GM23338 (cell line): ENCODE measurements around the gene WIPF3. TPM values are rescaled to one million over a fixed set of nuclear protein-coding genes. Genes with fewer than 3 reads are reported as not detected.

Experiments used
- ATAC-seq: fragments of 200-7000 bp; cut with Tn5 transposase; 3 replicates; pipeline ENCODE4 v1.9.1; 2020
- DNase-seq: peaks from one replicate; pipeline ENCODE4 v3.0.0-alpha.2; 2015; ENCODE audit warnings: low spot score
- H2AFZ ChIP-seq: fragments of 200-600 bp; sonication (generic); 2 replicates; pipeline ENCODE4 v1.8.0; 2016; ENCODE audit warnings: antibody characterized with exemption, mild to moderate bottlenecking, moderate library complexity
- H3F3A ChIP-seq: fragments of 200-600 bp; sonication (generic); replicated peaks from 2 replicates; pipeline ENCODE4 v1.8.0; 2017; ENCODE audit warnings: antibody characterized with exemption, mixed run types, low read depth
- H3K27ac ChIP-seq: fragments of 200-600 bp; sonication (generic); 2 replicates; pipeline ENCODE4 v1.6.1; 2016; ENCODE audit warnings: low read depth
- H3K27me3 ChIP-seq: fragments of 200-600 bp; sonication (generic); 2 replicates; pipeline ENCODE4 v1.8.0; 2016; ENCODE audit warnings: mild to moderate bottlenecking, mixed run types, moderate library complexity; ENCODE audit not compliant: insufficient read depth
- H3K36me3 ChIP-seq: fragments of 200-600 bp; sonication (generic); 2 replicates; pipeline ENCODE4 v1.8.0; 2016; ENCODE audit warnings: mild to moderate bottlenecking; ENCODE audit not compliant: insufficient read depth
- H3K4me1 ChIP-seq: fragments of 200-600 bp; sonication (generic); 2 replicates; pipeline ENCODE4 v1.8.0; 2016; ENCODE audit warnings: mild to moderate bottlenecking, moderate library complexity; ENCODE audit not compliant: insufficient read depth
- H3K4me2 ChIP-seq: fragments of 200-600 bp; sonication (generic); 2 replicates; pipeline ENCODE4 v1.7.1; 2017; ENCODE audit warnings: mixed run types
- H3K4me3 ChIP-seq: fragments of 200-600 bp; sonication (generic); 2 replicates; pipeline ENCODE4 v1.6.1; 2016; ENCODE audit warnings: mixed run types
- H3K79me2 ChIP-seq: fragments of 200-600 bp; sonication (generic); replicated peaks from 2 replicates; pipeline ENCODE4 v1.8.0; 2017; ENCODE audit warnings: mild to moderate bottlenecking; ENCODE audit not compliant: insufficient read depth
- H3K9me2 ChIP-seq: fragments of 200-600 bp; sonication (generic); 2 replicates; pipeline ENCODE4 v1.8.0; 2017; ENCODE audit not compliant: insufficient read depth
- H4K20me1 ChIP-seq: fragments of 200-600 bp; sonication (generic); replicated peaks from 2 replicates; pipeline ENCODE4 v1.8.0; 2017; ENCODE audit warnings: mild to moderate bottlenecking; ENCODE audit not compliant: insufficient read depth
- H3K27ac Mint-ChIP-seq: 2 replicates; pipeline ENCODE4 v1.8.0; 2020; ENCODE audit warnings: inconsistent platforms, mild to moderate bottlenecking, moderate library complexity, mixed read lengths
- H3K27me3 Mint-ChIP-seq: 3 replicates; pipeline ENCODE4 v1.8.0; 2022; ENCODE audit warnings: low read depth, mild to moderate bottlenecking, moderate library complexity, mixed read lengths, inconsistent platforms; ENCODE audit not compliant: insufficient read depth, poor library complexity
- H3K36me3 Mint-ChIP-seq: 3 replicates; pipeline ENCODE4 v1.8.0; 2021; ENCODE audit warnings: low read depth, mild to moderate bottlenecking, inconsistent platforms, moderate library complexity, mixed read lengths
- H3K4me1 Mint-ChIP-seq: 3 replicates; pipeline ENCODE4 v1.8.0; 2020; ENCODE audit warnings: mild to moderate bottlenecking, inconsistent platforms, mixed read lengths
- H3K4me3 Mint-ChIP-seq: 3 replicates; pipeline ENCODE4 v1.8.0; 2021; ENCODE audit warnings: moderate library complexity, mild to moderate bottlenecking, inconsistent platforms, mixed read lengths
- H3K9me3 Mint-ChIP-seq: 3 replicates; pipeline ENCODE4 v1.8.0; 2020; ENCODE audit warnings: moderate library complexity, mild to moderate bottlenecking, inconsistent platforms, mixed read lengths
- CREB1 ChIP-seq: fragments of 250-450 bp; sonication (Bioruptor Pico); IDR thresholded peaks from 2 replicates; pipeline ENCODE4 v1.5.0; 2020; ENCODE audit warnings: low read depth, mild to moderate bottlenecking, moderate library complexity
- NANOG ChIP-seq: IDR thresholded peaks from 2 replicates; pipeline ENCODE4 v1.6.1; 2016; ENCODE audit warnings: antibody characterized with exemption, borderline replicate concordance
- POLR2AphosphoS5 ChIP-seq: IDR thresholded peaks from 2 replicates; pipeline ENCODE4 v1.6.1; 2016; ENCODE audit warnings: antibody characterized with exemption, low read depth
- STAT1 ChIP-seq: IDR thresholded peaks from one replicate; pipeline ENCODE4 v1.6.1; 2016; ENCODE audit warnings: antibody characterized with exemption; ENCODE audit not compliant: unreplicated experiment
- ZNF114 ChIP-seq: fragments of 250-450 bp; sonication (Bioruptor Pico); IDR thresholded peaks from 2 replicates; pipeline ENCODE4 v1.5.0; 2020; ENCODE audit warnings: mild to moderate bottlenecking, moderate library complexity
- ZNF331 ChIP-seq: fragments of 250-450 bp; sonication (Bioruptor Pico); IDR thresholded peaks from 2 replicates; pipeline ENCODE4 v1.5.0; 2020; ENCODE audit warnings: low read depth, mild to moderate bottlenecking, moderate library complexity
- polyA plus RNA-seq: library from polyadenylated mRNA; unstranded; fragments of >200 nt; fragmentation: Nextera tagmentation; extraction: Ambion mirVana; gene quantifications from 2 replicates; pipeline ENCODE4 v1.2.1, GENCODE V29; 2016
- total RNA-seq: library from RNA; depleted of rRNA; stranded (reverse); fragments of >200 nt; shearing (Covaris generic); gene quantifications from 2 replicates; pipeline ENCODE4 v1.2.3, GENCODE V29; 2014
- TF ChIP-seq, protein P1 (sequence below): fragments of 250-450 bp; sonication (Bioruptor Pico); IDR thresholded peaks from 2 replicates; pipeline ENCODE4 v1.5.0; 2020; ENCODE audit warnings: mild to moderate bottlenecking, moderate library complexity
- TF ChIP-seq, protein P2 (sequence below): IDR thresholded peaks from one replicate; pipeline ENCODE4 v1.6.1; 2018; ENCODE audit warnings: antibody characterized with exemption; ENCODE audit not compliant: unreplicated experiment
- TF ChIP-seq, protein P3 (sequence below): IDR thresholded peaks from 2 replicates; pipeline ENCODE4 v1.6.1; 2016; ENCODE audit warnings: antibody characterized with exemption
- TF ChIP-seq, protein P4 (sequence below), 2 experiments: fragments of 200-600 bp in 1 of 2; sonication (generic) in 1 of 2; conservative IDR thresholded peaks; 2 replicates each; pipeline versions ENCODE4 v1.5.1 to v1.6.1; 2016 to 2017; ENCODE audit warnings: antibody characterized with exemption in 2 of 2, low read depth in 2 of 2, mild to moderate bottlenecking in 2 of 2, moderate library complexity in 1 of 2

Gene WIPF3
- total and polyA plus RNA-seq, 2 experiments from 2014 or later: 5.7 to 11.4 TPM

DNA sequence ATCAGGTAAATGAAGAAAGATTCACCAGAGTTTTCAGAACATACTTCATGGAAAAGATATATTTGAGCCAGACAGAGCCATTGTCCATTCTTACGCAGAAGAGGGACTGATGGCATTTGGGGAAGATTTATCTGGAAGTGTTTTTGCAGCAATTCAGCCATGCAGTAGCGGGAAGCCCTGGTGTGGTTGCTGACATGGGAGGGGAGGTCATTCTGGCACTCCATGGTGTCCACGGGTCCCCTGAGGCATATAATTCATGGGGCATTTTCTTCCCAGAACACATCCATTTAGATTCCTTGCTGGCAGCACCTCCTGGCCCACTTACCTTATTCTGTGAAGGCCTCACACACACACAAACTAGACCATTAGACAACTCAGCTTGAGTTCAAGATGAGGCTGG is 55.6 kb downstream of the WIPF3 start (continued):
- TF ChIP-seq, protein P1, sequence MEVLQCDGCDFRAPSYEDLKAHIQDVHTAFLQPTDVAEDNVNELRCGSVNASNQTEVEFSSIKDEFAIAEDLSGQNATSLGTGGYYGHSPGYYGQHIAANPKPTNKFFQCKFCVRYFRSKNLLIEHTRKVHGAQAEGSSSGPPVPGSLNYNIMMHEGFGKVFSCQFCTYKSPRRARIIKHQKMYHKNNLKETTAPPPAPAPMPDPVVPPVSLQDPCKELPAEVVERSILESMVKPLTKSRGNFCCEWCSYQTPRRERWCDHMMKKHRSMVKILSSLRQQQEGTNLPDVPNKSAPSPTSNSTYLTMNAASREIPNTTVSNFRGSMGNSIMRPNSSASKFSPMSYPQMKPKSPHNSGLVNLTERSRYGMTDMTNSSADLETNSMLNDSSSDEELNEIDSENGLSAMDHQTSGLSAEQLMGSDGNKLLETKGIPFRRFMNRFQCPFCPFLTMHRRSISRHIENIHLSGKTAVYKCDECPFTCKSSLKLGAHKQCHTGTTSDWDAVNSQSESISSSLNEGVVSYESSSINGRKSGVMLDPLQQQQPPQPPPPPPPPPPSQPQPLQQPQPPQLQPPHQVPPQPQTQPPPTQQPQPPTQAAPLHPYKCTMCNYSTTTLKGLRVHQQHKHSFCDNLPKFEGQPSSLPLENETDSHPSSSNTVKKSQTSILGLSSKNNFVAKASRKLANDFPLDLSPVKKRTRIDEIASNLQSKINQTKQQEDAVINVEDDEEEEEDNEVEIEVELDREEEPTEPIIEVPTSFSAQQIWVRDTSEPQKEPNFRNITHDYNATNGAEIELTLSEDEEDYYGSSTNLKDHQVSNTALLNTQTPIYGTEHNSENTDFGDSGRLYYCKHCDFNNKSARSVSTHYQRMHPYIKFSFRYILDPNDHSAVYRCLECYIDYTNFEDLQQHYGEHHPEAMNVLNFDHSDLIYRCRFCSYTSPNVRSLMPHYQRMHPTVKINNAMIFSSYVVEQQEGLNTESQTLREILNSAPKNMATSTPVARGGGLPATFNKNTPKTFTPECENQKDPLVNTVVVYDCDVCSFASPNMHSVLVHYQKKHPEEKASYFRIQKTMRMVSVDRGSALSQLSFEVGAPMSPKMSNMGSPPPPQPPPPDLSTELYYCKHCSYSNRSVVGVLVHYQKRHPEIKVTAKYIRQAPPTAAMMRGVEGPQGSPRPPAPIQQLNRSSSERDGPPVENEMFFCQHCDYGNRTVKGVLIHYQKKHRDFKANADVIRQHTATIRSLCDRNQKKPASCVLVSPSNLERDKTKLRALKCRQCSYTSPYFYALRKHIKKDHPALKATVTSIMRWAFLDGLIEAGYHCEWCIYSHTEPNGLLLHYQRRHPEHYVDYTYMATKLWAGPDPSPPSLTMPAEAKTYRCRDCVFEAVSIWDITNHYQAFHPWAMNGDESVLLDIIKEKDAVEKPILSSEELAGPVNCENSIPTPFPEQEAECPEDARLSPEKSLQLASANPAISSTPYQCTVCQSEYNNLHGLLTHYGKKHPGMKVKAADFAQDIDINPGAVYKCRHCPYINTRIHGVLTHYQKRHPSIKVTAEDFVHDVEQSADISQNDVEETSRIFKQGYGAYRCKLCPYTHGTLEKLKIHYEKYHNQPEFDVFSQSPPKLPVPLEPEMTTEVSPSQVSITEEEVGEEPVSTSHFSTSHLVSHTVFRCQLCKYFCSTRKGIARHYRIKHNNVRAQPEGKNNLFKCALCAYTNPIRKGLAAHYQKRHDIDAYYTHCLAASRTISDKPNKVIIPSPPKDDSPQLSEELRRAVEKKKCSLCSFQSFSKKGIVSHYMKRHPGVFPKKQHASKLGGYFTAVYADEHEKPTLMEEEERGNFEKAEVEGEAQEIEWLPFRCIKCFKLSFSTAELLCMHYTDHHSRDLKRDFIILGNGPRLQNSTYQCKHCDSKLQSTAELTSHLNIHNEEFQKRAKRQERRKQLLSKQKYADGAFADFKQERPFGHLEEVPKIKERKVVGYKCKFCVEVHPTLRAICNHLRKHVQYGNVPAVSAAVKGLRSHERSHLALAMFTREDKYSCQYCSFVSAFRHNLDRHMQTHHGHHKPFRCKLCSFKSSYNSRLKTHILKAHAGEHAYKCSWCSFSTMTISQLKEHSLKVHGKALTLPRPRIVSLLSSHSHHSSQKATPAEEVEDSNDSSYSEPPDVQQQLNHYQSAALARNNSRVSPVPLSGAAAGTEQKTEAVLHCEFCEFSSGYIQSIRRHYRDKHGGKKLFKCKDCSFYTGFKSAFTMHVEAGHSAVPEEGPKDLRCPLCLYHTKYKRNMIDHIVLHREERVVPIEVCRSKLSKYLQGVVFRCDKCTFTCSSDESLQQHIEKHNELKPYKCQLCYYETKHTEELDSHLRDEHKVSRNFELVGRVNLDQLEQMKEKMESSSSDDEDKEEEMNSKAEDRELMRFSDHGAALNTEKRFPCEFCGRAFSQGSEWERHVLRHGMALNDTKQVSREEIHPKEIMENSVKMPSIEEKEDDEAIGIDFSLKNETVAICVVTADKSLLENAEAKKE (CRISPR knock-in tag): no peak
- no peak for TF ChIP-seq STAT1
- TF ChIP-seq ZNF114: no peak
- TF ChIP-seq ZNF331 (CRISPR knock-in tag): no peak
- TF ChIP-seq POLR2AphosphoS5: no peak
- no peak for TF ChIP-seq CREB1

GRCh38 chr7:29864656-29865055 is 58.3 kb downstream of the WIPF3 start:
- Histone ChIP-seq H3K79me2 (no peaks in the 10 kb centered on the region), H4K20me1 (no peaks in the 10 kb centered on the region), H3K9me2 (no peaks in the 10 kb centered on the region; the same call in 1 of the 2 replicates), H3K27me3 (no peaks in the 10 kb centered on the region), H3K36me3 (no peaks in the 10 kb centered on the region), H3F3A (no peaks in the 10 kb centered on the region), H3K27ac (no peak overlapping the region), H2AFZ (no peak overlapping the region), H3K4me3 (no peak overlapping the region), H3K4me2 (no peak overlapping the region), H3K4me1 (0 out of 2 replicates have a peak, but pooled peaks cover 8% of the 10 kb centered on the region)
- no peak overlapping the region for H3K27ac Mint-ChIP-seq
- DNase-seq: no peak
- no peaks in the 10 kb centered on the region for H3K36me3 Mint-ChIP-seq
- TF ChIP-seq, protein P2, sequence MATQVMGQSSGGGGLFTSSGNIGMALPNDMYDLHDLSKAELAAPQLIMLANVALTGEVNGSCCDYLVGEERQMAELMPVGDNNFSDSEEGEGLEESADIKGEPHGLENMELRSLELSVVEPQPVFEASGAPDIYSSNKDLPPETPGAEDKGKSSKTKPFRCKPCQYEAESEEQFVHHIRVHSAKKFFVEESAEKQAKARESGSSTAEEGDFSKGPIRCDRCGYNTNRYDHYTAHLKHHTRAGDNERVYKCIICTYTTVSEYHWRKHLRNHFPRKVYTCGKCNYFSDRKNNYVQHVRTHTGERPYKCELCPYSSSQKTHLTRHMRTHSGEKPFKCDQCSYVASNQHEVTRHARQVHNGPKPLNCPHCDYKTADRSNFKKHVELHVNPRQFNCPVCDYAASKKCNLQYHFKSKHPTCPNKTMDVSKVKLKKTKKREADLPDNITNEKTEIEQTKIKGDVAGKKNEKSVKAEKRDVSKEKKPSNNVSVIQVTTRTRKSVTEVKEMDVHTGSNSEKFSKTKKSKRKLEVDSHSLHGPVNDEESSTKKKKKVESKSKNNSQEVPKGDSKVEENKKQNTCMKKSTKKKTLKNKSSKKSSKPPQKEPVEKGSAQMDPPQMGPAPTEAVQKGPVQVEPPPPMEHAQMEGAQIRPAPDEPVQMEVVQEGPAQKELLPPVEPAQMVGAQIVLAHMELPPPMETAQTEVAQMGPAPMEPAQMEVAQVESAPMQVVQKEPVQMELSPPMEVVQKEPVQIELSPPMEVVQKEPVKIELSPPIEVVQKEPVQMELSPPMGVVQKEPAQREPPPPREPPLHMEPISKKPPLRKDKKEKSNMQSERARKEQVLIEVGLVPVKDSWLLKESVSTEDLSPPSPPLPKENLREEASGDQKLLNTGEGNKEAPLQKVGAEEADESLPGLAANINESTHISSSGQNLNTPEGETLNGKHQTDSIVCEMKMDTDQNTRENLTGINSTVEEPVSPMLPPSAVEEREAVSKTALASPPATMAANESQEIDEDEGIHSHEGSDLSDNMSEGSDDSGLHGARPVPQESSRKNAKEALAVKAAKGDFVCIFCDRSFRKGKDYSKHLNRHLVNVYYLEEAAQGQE: no peak
- TF ChIP-seq, protein P3, sequence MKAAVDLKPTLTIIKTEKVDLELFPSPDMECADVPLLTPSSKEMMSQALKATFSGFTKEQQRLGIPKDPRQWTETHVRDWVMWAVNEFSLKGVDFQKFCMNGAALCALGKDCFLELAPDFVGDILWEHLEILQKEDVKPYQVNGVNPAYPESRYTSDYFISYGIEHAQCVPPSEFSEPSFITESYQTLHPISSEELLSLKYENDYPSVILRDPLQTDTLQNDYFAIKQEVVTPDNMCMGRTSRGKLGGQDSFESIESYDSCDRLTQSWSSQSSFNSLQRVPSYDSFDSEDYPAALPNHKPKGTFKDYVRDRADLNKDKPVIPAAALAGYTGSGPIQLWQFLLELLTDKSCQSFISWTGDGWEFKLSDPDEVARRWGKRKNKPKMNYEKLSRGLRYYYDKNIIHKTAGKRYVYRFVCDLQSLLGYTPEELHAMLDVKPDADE: no peak
- TF ChIP-seq CREB1: no peak
- TF ChIP-seq, protein P4, sequence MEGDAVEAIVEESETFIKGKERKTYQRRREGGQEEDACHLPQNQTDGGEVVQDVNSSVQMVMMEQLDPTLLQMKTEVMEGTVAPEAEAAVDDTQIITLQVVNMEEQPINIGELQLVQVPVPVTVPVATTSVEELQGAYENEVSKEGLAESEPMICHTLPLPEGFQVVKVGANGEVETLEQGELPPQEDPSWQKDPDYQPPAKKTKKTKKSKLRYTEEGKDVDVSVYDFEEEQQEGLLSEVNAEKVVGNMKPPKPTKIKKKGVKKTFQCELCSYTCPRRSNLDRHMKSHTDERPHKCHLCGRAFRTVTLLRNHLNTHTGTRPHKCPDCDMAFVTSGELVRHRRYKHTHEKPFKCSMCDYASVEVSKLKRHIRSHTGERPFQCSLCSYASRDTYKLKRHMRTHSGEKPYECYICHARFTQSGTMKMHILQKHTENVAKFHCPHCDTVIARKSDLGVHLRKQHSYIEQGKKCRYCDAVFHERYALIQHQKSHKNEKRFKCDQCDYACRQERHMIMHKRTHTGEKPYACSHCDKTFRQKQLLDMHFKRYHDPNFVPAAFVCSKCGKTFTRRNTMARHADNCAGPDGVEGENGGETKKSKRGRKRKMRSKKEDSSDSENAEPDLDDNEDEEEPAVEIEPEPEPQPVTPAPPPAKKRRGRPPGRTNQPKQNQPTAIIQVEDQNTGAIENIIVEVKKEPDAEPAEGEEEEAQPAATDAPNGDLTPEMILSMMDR (conservative IDR thresholded peaks at IDR 0.05; ENCODE audit: low read depth in 2 of 2): no peak
- TF ChIP-seq ZNF331 (CRISPR knock-in tag): no peak
- no peak for TF ChIP-seq NANOG
- H3K4me3 Mint-ChIP-seq: no peak overlapping the region
- ATAC-seq: no peak
- no peaks in the 10 kb centered on the region for H3K27me3 Mint-ChIP-seq
- H3K4me1 Mint-ChIP-seq: peaks cover 12% of the 10 kb centered on the region
- H3K9me3 Mint-ChIP-seq: no peaks in the 10 kb centered on the region
